Stimulated activated CD8-positive, alpha-beta memory T cell treated with anti-CD3 and anti-CD28 coated beads, Interleukin-4, amount 100 ng/mL, for 48 hours (primary cell): ENCODE measurements around the gene PLPPR5.
"Not testable (repeated sequence)": the region's sequence is repeated elsewhere in the genome, so short reads cannot be mapped to it uniquely, and the experiment has no call there.

Experiments
- DNase-seq: peaks from one replicate; pipeline ENCODE4 v3.0.0-alpha.2; 2020

The PLPPR5 gene, protein sequence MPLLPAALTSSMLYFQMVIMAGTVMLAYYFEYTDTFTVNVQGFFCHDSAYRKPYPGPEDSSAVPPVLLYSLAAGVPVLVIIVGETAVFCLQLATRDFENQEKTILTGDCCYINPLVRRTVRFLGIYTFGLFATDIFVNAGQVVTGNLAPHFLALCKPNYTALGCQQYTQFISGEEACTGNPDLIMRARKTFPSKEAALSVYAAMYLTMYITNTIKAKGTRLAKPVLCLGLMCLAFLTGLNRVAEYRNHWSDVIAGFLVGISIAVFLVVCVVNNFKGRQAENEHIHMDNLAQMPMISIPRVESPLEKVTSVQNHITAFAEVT

DNA sequence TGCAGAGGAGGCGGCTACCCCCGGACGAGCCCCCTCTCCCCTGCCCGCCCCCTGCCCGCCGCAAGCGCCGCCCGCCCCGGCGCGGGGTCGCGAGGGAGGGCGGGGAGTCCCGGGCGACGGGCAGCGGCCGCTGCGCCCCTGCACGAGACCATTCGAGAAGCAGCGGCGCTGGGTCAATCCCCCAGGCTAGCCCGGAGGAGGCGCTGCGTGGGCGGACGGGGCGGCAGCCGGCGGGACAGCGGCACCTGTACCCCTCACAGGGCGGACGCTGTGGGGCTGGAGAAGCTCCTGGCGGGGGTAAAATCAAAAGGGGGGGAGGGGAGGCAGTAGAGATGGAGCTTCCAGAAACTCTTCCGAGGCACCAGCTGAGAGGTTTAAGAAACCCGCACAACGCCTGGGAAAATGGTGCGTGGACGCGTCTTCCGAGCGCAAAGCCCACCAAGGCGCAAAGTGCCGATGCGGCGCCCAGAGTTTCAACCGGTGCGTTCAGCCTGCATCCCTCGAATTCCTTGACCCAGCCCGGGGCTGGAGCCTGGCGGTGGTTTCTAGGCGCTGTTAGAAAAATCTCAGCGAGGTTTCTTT lies at the start of gene PLPPR5:
TSS of gene PLPPR5 (minus strand) at position 1 of the 582 bp plus-strand sequence. CDS start 190 bp downstream, outside the sequence.
- peak; percentile 40 for DNase-seq

DNA sequence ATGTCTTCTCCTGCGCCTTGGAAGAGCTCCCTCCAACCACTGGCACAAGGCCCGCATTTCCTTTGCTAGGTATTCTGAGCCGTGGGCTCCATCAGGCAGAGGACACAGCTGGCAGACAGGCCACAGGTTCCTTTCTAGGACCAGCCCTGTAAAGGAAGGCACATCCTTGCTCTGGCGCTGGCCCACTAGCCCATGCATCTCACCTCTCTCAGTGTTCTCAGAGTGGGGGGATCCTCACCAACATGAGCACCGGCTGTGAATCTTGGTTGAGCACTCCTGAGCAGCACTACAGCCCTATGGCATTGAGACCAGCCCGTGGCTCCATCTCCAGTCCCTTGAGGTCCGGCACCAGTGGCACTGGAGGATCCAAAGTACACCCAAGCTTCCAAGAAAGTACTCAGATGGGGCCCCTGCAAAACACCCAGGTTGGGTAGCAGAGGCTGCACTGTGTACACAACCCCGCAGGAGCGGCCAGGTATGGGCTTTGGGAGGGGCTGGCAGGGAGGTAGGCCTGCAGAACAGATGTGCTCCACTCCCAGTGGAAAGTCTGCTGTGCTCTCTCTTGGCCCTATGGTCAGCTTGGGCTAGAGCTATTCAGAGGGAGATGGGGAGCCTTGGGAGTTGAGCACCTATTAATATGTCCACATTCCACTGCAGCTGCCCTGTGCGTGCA lies 47.1 kb upstream of the PLPPR5 start:
- no peak for DNase-seq

DNA sequence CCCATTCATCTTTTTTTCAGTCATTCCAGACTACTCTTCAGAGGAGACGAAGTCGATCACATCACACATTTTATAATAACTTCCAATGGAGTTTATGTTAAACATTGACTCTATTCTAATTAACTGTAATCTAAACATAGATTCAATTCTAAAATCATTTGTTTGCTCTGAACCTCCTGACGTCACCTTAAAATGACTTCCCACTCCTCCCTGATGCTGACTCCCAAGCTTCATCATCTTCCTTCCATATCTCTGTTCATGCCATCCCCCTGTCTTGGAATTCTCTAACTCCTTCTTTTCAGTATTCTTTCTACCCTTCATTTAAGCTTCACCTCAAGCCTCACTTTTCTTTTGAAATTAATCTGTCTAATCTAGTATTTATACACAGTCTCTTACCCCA lies 45.1 kb upstream of the PLPPR5 start:
- DNase-seq, result no peak

DNA sequence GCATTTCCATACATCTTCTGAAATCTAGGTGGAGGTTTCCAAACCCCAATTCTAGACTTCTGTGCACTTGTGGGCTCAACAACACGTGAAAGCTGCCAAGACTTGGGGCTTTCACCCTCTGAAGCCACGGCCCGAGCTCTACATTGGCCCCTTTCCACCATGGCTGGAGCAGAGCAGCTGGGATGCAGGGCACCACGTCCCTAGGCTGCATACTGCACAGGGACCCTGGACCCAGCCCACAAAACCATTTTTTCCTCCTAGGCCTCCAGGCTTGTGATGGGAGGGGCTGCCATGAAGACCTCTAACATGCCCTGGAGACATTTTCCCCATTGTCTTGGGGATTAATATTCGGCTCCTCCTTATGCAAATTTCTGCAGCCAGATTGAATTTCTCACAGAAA lies 32.1 kb upstream of the PLPPR5 start:
- DNase-seq, result not testable (repeated sequence)

DNA sequence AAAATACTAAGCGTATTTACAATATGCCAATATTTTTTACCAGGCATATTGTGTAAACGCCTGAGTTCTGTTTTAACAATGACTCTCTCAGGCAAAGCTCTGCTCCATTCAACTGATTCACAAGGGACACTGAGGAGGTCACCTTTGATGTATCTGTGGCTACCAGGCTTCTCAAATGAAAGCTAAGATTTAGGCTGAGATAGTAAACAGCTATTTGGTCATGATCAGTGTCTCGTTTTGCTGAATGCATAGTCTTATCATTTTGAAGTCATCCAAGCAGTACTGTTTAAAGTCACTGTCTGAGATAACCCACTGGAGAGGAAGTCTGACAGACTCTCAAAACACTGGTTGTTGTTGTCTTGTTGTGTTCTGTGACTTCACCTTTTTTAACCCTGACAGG lies 13.7 kb upstream of the PLPPR5 start:
- no peak for DNase-seq

DNA sequence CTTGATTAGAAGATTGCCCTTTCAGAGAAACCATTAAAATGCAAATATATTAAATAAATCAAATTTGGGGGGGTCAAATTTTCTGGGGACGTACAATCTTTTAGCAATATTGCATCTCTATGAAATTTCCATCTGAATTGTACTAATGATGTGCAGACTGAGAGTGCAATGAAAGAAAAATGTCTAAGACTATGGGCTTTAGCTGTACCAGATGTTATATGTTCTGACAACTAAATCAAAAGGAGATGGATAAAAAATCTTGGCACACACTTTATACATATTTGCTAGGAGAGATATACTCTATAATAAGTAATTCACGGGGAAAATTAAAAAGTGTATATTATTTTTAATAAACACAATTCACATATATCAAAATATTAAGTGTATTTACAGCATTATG lies 13.0 kb upstream of the PLPPR5 start:
- no peak for DNase-seq

DNA sequence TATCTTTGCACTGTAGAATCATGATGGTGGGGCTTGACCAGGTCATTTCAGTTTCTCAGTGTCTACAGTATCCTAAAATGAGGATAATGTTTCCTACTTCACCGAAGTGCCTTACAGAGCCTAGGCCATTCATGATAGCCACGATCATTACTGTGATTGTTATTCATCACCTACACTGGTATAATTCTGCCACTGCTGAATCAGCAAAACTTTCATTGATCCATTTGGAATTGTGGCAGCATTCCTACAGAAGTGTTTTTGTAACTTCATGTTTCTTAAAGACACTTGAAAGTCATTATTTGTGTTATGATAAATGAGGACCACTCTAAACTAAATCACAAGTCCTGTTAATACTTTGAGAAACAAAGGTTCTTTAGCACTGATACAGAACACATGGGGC lies 6.0 kb upstream of the PLPPR5 start:
- no peak for DNase-seq

DNA sequence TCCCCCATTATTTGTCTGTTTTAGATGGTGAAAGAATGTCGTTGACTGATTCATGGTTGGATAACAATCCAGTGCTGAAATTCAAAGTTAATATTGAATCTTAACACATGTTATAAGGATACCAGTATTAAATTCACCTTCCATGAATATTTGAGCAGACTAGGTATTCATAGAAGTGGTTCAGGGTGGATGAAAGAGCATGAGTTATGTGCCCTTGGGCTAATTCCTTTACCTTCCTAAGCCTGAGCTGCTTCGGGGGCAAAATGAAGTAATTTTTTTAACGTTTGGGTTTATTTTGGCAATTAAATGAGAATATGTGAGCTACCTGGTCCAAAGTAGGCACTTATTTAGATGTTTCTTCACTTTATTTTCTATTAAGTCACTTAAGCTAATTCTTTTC lies 2.7 kb upstream of the PLPPR5 start:
- DNase-seq, result no peak

DNA sequence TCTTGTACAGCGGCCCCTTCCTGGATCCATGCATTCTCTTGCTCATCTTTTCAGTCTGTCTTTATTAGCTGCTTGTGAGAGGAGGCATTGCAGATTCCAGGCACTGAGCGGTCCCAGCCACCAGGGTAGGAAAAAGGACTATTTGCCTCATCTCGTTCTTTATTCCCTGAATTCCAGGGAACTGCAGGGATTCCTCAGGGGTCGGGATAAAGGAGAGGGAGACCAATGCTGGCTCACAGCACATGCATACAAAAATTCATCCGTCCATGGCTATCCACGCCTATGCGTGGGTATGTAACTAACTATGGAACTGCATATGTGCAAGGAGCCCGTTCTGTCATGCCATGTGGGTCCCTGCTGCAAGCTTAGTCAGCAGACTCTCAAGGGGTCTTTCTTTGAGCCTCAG lies 879 bp upstream of the PLPPR5 start:
- DNase-seq, result no peak

DNA sequence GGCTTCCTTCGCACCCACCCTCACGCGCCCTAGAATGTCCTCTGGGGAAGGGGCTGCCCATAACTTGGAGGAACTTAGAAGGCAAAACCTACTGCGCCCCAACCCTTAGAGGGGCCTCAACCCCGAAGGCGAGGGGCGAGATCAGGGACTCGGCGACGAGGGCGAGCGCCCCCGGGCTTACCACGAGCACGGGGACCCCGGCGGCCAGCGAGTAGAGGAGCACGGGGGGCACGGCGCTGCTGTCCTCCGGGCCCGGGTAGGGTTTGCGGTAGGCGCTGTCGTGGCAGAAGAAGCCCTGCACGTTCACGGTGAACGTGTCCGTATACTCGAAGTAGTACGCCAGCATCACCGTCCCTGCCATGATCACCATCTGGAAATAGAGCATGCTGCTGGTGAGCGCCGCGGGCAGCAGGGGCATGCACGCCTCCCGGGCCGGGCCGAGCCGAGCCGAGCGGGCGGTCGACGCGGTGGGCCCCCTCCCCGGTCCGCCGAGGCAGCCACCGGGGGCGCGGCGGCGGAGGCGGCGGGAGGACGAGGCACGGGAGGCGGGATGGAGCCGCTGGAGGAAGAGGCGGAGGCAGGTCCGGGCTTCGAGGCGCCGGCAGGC lies 304 bp downstream of the PLPPR5 start:
- DNase-seq, result peak; percentile 32

DNA sequence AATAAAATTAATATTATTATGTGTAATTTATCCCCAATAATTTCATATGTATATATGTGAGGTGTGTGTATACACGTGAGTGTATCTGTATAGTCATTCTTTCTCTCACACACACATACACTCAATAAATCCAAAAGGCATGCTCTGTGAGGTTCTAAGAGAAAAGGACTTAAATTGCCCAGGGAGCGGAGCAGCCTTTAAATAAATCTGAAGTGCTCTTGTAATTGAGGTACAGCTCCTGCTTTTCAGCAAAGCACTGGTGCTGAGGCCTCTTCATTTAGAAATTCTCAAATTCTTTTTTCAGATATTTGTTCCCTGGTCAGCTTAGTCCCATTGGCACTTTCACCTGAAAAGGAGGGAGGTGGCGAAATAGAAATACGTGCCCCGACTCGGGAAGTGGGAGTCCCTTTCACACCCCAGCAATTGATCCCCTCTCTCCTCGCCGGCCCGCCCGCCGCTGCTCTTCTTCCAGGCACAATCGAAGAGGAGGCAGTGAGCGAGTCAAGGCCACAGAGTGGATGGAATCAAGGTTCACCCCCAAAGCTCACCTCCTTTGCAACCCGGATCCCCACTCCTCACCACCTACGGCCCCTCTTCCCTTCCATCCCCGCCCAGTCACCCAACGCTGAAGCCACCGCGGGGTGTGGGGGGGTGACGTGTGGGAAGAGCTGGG lies 944 bp downstream of the PLPPR5 start:
- DNase-seq, result no peak

DNA sequence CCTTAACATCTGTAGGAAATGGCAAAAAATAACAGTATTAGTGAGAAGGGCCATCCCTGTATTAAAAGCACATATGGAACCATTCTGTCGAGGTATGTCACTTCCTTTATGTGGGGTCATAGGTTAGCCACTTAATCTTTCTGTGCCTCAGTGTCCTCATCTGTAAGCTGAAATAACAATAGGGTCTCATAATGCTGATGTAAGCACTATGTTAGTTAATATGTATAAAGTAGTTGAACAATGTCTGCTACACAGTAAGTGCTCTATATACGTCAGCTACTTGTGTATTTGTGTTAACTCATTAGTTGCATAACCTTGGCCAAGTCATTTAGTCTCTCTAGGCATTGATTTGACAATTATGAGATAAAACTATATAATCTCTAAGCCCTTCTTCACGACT lies 11.8 kb downstream of the PLPPR5 start:
- no peak for DNase-seq

DNA sequence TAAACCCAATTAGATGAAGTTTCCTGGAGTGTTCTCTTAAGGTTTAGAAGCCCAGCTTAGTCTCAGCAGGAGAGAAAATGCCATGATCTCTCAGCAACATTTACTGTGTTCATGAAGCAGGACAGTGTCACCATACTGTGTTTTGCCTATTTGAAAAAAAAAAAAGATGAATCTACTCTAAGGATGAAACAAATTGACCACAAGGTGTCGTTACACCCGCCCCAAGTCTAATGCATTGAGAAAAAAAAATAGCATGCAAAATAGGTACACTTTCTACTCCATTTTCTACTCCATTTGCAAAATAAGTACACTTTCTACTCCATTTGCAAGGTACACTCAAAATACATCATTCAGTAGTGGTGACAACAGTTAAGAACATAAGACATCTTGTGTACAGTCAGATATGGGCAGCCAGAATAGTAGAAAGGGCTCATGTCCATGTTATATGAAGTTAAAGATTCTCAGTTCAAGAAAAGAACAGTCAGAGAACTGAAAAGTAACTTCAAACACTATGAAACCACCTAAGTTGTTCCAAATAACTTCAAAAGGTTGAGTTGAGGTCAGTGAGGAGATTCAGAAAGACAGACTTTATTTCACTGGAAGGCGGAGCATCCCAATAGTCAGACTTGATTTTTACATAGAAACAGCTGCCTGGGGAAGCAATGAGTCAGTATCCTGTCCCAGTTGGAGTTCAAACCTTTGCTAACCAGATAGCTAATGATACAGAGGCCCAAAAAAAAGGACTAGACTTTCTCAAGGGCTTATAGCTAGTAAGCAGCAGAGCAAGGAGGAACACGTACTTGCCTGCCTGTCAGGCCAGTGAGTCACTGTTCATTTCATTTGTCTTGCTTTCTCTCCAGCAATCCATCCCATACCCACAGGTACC lies 13.3 kb downstream of the PLPPR5 start:
- no peak for DNase-seq

DNA sequence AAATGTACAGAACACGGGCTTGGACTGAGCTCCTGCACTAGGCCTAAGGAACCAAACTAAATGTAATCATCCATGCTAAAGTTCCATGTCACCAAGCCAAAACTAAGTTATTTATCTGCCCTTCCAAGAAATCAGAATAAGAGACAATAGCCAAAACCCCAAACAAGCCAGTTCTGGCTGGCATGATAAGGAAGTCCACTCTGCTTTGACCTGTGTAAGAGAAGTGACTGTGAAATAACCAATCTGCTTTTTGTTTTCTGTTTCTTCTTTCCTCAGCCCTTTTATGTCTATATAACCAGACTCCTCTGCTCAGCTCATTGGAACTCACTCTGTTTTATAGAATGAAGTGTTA lies 15.1 kb downstream of the PLPPR5 start:
- no peak for DNase-seq

DNA sequence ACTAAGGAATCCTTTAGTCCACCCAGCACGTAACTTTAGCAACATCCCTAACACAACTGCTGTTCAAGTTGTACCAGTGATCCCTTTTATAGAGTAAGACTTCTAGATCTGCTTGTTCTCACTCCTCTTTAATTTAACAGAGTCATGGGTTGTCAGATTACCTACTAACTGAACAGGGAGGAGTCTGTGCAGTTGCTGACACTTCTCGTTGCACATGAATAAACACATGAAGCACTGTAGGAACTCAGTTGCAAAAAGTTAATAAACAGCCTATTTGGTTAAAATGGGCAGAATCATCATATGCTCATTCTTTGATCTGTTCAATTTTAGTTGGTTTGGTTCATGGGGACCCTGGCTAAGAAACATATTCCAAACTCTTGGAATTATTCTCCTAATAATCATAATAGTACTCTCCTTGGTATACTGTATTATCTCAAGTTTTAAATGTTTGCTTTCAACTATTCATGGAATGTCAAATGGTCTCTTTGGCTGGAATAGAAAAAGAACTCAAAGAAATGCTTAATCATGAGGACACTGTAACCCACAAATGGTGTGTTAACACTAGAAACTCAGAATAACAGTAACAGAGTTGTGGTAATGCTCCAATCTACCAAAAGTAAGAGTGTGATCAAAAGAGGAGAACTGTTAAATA lies 15.6 kb downstream of the PLPPR5 start:
- DNase-seq, result no peak

DNA sequence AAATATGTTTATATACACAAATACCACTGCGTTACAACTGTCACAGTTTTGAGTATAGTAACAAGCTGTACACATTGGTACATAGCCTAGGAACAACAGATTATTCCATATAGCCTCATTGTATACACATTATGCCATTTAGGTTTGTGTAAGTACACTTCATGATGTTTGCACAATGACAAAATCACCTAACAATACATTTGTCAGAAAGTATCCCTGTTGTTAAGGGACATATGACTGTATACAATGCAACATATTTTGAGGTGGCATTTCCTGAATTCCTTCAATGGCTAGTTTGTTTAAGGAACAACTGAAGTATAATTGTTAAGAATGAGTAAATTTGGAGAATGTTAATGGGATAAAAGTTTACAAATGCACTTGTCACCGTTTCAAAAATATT lies 19.0 kb downstream of the PLPPR5 start:
- no peak for DNase-seq

DNA sequence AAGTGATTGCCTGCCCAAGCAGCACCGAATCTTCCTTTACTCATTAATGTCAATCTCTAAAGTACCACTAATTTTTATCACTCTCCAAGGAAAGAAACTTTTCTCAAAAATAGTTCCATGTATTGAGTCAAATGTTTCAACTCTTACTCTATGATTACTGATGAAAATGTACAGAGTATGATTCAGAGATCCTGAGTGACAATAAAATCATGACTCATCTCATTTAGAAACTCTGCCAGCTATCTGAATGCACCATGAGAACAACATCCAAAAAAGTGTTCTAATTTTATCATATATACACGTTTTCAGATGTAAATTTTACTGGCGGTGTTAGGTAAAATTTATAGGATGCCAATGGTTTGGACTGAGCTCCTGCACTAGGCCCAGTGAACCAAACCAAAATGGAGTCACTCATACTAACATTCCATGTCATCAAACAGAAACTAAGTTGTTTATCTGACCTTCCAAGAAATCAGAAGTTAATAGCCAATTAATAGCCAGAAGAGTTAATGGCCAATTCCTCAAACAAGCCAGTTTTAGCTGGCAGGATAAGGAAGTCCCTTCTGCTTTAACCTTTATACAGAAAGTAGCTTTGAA lies 22.6 kb downstream of the PLPPR5 start:
- no peak for DNase-seq

DNA sequence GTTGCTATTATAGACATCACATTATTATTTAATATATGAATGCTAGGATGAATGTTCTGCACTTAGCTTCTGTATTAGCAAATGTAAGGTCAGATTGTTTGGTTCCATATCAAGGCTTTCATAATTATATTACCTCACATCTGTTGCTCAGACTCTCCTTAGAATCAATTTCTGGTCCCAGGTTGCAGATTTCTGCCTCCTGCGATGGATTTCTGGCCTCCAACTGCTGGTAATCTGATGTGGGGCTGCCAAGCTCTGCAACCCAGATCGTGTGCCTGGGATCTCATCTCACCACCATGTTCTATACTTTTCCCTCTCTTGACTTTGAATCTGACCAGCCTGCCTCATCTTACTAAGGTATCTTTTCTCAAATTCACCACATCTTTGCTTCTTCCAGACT lies 25.2 kb downstream of the PLPPR5 start:
- no peak for DNase-seq

DNA sequence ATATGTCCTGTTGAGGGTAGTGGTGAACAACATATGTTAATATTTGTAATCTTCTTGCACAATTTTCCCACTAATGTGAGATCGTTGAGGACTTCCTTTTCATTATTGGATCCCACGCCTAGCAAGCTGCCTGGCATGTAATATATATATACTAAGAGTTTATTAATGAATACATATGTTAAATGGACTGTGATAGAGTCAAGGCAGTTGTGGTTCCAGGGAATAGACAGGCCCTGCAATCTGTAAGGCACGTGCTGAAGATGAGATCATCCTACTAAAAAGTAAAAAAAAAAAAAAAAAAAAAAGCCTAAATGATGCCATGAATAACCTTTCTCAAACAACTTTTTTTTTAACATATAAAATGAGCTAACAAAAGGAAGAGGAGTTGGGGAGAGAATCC lies 28.9 kb downstream of the PLPPR5 start:
- no peak for DNase-seq

DNA sequence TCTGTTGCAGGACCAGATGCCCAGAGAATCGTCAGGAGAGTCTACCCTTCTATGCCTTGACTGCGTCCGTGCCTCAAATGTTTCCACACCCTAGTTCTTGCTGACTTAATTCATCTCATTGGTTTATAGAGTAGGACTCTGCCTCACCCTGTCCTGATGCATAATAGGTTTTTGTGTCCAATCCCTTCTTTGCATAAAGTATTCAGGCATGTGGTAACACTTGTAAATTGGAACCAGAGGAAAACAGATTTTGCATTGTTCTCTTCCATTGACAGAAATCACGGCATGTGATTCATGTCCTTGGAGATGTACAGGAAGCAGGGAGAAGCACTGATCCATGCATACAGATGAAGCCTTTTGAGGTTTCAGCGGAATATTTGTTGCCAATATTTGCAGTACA lies 29.5 kb downstream of the PLPPR5 start:
- DNase-seq, result no peak

DNA sequence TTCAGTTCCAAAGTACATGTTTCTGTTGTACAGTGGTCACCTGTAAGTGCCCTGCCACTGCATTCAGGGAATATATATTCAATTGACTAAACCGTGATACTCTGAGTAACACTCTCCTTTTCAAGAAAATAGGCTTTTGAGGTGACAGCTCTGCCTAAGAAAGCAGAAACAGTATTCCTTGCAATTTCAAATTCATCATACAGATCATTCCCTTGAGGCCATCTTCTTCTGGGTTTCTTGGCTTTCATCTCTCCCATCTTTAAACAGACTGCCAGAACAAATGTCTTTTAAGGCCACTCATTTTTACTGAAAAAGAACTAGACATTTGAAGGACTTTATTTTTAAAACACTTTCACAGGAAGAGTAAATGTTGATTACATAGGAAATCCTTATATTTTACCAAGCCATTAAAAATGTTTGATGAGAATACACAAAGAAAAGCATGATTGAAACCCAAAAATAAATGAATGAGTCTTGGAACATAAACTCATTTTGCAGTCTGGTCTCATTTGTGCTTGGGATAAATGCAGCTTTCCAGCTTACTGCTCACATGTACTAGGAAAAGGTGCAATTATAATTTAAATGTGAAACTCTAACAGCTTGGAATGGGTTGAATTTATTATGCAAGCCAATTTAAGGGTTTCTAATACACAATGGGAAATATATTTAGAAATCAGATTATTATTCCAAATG lies 34.7 kb downstream of the PLPPR5 start:
- DNase-seq, result no peak
